ENCODE data around the gene NXNL1.

DNA sequence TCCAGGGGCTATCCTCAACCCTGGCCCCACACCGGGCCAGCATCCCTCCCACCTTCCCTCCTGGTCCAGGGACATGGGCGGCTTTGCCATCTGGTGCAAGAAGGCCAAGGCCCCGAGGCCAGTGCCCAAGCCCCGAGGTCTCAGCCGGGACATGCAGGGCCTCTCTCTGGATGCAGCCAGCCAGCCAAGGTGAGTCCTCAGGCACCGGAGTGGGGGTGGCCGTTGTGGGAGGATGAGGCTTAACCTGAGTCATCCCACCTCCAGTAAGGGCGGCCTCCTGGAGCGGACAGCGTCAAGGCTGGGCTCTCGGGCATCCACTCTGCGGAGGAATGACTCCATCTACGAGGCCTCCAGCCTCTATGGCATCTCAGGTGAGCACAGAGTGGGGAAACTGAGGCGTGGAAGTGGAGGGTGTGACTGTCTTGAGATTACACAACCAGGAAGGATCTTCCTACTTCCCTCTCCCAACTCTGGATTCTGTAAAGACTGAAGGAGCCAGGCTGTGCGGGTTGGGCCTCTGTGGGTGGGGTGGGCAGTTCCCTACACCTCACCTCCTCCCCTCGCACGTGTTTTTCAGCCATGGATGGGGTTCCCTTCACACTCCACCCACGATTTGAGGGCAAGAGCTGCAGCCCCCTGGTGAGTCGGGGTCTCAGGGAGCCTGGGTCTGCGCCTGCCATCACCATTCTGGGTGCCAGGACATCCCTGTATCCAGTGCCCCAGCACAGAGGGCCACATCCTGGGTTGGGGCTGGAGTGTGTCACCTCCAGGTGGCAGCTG lies 37.1 kb downstream of the NXNL1 start:
- TF ChIP-seq EZH2phosphoT487 (IDR thresholded peaks at IDR 0.05; ENCODE audit: unreplicated experiment) = no peak
- TF ChIP-seq EZH2 (IDR thresholded peaks at IDR 0.05; ENCODE audit: low read depth, unreplicated experiment) = no peak
- TF ChIP-seq CTCF (conservative IDR thresholded peaks at IDR 0.05; ENCODE audit: low read depth in 2 of 2) = no peak
- no peak for TF ChIP-seq CREB1 (CRISPR knock-in tag; IDR thresholded peaks at IDR 0.05; ENCODE audit: low read depth)
- TF ChIP-seq, protein P1, sequence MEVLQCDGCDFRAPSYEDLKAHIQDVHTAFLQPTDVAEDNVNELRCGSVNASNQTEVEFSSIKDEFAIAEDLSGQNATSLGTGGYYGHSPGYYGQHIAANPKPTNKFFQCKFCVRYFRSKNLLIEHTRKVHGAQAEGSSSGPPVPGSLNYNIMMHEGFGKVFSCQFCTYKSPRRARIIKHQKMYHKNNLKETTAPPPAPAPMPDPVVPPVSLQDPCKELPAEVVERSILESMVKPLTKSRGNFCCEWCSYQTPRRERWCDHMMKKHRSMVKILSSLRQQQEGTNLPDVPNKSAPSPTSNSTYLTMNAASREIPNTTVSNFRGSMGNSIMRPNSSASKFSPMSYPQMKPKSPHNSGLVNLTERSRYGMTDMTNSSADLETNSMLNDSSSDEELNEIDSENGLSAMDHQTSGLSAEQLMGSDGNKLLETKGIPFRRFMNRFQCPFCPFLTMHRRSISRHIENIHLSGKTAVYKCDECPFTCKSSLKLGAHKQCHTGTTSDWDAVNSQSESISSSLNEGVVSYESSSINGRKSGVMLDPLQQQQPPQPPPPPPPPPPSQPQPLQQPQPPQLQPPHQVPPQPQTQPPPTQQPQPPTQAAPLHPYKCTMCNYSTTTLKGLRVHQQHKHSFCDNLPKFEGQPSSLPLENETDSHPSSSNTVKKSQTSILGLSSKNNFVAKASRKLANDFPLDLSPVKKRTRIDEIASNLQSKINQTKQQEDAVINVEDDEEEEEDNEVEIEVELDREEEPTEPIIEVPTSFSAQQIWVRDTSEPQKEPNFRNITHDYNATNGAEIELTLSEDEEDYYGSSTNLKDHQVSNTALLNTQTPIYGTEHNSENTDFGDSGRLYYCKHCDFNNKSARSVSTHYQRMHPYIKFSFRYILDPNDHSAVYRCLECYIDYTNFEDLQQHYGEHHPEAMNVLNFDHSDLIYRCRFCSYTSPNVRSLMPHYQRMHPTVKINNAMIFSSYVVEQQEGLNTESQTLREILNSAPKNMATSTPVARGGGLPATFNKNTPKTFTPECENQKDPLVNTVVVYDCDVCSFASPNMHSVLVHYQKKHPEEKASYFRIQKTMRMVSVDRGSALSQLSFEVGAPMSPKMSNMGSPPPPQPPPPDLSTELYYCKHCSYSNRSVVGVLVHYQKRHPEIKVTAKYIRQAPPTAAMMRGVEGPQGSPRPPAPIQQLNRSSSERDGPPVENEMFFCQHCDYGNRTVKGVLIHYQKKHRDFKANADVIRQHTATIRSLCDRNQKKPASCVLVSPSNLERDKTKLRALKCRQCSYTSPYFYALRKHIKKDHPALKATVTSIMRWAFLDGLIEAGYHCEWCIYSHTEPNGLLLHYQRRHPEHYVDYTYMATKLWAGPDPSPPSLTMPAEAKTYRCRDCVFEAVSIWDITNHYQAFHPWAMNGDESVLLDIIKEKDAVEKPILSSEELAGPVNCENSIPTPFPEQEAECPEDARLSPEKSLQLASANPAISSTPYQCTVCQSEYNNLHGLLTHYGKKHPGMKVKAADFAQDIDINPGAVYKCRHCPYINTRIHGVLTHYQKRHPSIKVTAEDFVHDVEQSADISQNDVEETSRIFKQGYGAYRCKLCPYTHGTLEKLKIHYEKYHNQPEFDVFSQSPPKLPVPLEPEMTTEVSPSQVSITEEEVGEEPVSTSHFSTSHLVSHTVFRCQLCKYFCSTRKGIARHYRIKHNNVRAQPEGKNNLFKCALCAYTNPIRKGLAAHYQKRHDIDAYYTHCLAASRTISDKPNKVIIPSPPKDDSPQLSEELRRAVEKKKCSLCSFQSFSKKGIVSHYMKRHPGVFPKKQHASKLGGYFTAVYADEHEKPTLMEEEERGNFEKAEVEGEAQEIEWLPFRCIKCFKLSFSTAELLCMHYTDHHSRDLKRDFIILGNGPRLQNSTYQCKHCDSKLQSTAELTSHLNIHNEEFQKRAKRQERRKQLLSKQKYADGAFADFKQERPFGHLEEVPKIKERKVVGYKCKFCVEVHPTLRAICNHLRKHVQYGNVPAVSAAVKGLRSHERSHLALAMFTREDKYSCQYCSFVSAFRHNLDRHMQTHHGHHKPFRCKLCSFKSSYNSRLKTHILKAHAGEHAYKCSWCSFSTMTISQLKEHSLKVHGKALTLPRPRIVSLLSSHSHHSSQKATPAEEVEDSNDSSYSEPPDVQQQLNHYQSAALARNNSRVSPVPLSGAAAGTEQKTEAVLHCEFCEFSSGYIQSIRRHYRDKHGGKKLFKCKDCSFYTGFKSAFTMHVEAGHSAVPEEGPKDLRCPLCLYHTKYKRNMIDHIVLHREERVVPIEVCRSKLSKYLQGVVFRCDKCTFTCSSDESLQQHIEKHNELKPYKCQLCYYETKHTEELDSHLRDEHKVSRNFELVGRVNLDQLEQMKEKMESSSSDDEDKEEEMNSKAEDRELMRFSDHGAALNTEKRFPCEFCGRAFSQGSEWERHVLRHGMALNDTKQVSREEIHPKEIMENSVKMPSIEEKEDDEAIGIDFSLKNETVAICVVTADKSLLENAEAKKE (CRISPR knock-in tag; IDR thresholded peaks at IDR 0.05) = no peak
- no peak for TF ChIP-seq POLR2AphosphoS5 (IDR thresholded peaks at IDR 0.05; ENCODE audit: low read depth)
